Measurements from ENCODE around the gene USP16.

The USP16 gene

DNA sequence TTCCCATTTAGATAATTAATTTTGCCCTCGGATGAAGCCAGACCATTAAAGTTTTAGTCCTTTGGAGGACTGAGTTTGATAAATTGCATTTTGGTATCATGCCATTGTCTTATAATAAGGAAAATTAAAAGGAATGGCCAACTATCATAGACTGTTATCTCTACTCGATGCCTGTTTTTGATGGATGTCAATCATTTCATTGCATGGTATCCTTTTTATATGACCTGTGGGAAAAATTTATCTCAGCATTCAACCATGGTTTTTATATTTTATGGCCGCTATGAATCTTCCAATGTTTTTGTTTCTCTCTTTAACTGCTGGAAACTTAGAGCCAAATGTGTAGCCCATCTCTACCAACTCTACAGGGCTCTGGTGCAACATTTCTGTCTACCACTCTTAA, 58.8 kb downstream of the USP16 start:
- TF ChIP-seq, protein P1, sequence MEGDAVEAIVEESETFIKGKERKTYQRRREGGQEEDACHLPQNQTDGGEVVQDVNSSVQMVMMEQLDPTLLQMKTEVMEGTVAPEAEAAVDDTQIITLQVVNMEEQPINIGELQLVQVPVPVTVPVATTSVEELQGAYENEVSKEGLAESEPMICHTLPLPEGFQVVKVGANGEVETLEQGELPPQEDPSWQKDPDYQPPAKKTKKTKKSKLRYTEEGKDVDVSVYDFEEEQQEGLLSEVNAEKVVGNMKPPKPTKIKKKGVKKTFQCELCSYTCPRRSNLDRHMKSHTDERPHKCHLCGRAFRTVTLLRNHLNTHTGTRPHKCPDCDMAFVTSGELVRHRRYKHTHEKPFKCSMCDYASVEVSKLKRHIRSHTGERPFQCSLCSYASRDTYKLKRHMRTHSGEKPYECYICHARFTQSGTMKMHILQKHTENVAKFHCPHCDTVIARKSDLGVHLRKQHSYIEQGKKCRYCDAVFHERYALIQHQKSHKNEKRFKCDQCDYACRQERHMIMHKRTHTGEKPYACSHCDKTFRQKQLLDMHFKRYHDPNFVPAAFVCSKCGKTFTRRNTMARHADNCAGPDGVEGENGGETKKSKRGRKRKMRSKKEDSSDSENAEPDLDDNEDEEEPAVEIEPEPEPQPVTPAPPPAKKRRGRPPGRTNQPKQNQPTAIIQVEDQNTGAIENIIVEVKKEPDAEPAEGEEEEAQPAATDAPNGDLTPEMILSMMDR (conservative IDR thresholded peaks at IDR 0.05; ENCODE audit: low read depth, low read length): no peak
- no peak overlapping the region for H3K4me3 ChIP-seq (ENCODE audit: low read length)
- no peak for DNase-seq (ENCODE audit: low read depth)

DNA sequence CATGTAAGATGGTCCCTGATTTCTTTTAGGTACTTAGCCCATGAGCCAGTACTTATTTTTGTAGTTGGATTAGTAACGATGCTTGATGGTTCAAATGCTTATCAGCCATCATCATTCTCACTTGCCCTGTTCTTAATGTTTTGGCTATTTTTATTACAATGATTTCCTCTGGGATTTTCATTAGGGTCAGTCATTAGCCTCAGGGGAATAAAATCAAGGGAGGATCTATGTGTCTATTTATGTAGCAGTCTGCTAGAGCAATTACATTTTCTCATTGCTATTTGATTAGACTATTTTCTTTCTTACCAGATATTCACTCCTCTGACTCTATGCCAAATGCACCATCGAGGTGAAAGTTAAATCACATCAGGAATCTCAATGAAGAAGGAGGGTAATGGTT, 59.9 kb downstream of the USP16 start:
- H3K4me3 ChIP-seq (ENCODE audit: low read length): no peak overlapping the region
- DNase-seq (ENCODE audit: low read depth): no peak
- TF ChIP-seq, protein P1 (conservative IDR thresholded peaks at IDR 0.05; ENCODE audit: low read depth, low read length): no peak

DNA sequence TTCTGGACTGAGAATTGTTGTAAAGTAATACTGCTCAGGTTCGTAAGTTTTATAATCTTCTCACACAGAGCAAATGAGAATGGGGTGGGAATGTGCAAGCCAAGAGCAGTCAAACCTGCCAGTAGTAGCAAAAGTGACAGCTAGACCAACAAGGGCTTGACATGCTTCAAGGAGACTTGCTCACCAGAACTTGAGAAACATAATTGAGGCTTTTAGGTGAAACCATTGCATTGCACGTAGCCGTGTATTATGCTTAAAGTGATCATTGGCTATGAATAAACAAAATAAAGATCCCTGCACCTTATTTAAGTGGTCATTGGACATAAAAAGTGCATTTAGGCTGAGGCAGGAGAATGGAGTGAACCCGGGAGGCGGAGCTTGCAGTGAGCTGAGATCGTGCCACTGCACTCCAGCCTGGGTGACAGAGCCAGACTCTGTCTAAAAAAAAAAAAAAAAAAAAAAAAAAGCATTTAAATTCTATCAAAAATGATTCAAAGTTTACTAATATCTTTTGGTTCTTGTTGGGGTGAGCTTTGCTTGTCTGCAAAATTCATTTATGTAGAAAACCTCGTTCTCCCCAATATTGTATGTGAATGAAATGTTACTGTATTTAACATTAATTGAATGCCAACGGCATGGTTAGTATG, 60.8 kb downstream of the USP16 start:
- no peak for DNase-seq (ENCODE audit: low read depth)
- no peak overlapping the region for H3K4me3 ChIP-seq (ENCODE audit: low read length)
- TF ChIP-seq, protein P1 (conservative IDR thresholded peaks at IDR 0.05; ENCODE audit: low read depth, low read length): no peak

DNA sequence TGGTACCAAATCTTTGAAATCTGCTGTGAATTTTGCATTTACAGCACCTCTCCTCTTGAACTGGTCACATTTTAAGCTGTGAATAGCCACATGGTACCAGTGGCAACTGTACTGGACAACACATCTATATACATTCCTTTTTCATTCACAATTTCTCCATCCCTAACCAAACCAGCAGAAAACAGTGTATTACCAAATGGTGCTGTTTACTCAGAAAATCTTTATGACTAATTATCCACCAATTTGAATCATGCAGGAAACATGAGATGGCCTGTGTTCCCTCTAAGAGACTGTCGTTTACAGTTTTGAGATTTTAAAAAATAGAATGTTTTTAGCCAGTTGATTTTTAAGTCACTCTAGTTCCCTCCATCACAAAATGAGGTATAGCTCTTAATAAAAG, 66.6 kb downstream of the USP16 start:
- TF ChIP-seq, protein P1 (conservative IDR thresholded peaks at IDR 0.05; ENCODE audit: low read depth, low read length): no peak
- H3K4me3 ChIP-seq (ENCODE audit: low read length): no peak overlapping the region
- no peak for DNase-seq (ENCODE audit: low read depth)

DNA sequence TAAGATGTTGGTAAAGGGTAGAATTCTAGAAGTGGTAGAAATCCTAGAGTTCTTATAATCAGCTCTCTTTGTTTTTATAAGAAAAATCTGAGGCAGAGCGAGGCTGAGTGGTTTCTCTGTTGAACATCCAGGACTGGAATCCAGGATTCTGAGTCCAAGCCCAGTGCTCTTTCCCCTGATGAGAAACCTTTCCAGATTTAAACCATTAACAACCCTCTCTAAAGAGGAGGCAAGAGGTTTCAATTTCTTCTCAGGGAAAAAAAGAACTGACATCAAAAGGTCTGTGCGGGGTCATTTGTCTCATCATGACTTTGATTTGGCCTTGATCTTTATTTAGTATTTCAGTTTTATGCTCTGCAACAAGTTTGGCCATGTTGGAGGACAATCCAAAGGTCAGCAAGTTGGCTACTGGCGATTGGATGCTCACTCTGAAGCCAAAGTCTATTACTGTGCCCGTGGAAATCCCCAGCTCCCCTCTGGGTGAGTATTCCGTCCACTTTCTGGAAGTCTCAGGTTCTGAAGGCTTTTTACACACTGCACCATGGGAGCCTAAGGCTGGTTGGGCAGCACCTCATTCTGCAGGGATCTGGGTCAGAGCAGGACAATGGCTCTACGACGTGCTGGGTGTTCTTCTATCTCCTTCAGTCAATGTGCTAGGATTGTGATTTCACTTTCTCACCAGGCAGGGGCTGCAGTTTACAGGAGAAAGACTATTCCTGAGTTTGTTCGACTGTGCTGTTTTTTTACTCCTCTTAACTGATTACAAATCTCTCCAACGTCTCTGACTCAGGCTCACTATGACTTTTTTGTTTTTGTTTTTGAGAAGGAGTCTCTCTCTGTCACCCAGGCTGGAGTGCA, 67.9 kb downstream of the USP16 start:
- TF ChIP-seq, protein P1 (conservative IDR thresholded peaks at IDR 0.05; ENCODE audit: low read depth, low read length): peak; percentile 13
- DNase-seq (ENCODE audit: low read depth): no peak
- no peak overlapping the region for H3K4me3 ChIP-seq (ENCODE audit: low read length)

DNA sequence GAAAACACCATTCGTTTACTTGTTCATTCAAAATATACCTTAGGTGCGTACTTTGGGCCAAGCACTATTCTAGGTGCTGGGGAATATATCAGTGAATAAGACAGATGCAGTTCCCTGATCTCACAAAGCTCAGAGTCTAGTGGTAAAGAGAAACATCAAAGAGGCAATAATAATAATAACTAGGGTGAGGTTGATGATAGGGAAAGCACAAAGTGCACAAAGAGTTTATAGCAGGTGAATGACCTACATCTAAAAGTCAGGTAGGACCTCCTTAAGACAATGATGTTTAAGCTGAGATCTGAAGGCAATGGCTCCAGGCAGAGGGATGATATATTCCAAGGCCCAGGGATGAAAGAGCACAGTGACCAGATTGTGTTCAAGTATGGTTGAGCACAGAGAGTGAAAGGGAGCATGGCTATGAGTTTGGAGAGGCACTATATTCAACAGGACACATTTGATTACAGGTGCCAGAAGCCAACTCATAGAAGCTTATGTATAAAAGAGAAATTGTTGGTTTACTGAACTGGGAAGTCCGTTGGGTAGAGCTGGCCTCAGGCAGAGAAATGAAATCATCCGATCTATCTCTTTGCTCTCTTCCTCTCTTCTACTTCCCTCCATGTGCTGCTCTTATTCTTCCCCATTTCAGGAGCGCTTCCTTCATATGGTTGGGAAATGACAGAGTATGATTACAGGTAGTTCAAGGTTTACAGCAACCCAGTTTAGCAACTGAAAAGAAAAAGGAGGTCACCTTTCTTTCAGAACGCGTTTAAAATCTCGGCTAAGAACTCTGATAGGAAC, 71.9 kb downstream of the USP16 start:
- TF ChIP-seq, protein P1 (conservative IDR thresholded peaks at IDR 0.05; ENCODE audit: low read depth, low read length): no peak
- DNase-seq (ENCODE audit: low read depth): no peak

More for the DNA sequence above, 71.9 kb downstream of the USP16 start:
- no peak overlapping the region for H3K4me3 ChIP-seq (ENCODE audit: low read length)

Data from retinal pigment epithelial cell (primary cell).